Tibial nerve (tissue), 4 donors: ENCODE measurements around the gene NFIA.

Experiments used
- EP300 ChIP-seq, 2 donors: sonication (generic); formaldehyde crosslinking; IDR thresholded peaks; one replicate each; pipeline ENCODE4 v1.6.1; 2017; ENCODE audit warnings: antibody characterized with exemption in 2 of 2, mild to moderate bottlenecking in 1 of 2
- TF ChIP-seq, protein P1 (sequence below), 5 experiments: fragments of 200-600 bp in 3 of 5; fragments of 450-650 bp in 2 of 5; sonication (generic) in 3 of 5; IDR thresholded peaks; one replicate each; pipeline ENCODE4 v1.5.1; 2016 to 2019; ENCODE audit warnings: antibody characterized with exemption in 5 of 5, mild to moderate bottlenecking in 3 of 5, moderate library complexity in 2 of 5

- TF ChIP-seq EP300 (IDR thresholded peaks at IDR 0.05): no peak
- TF ChIP-seq, protein P1, sequence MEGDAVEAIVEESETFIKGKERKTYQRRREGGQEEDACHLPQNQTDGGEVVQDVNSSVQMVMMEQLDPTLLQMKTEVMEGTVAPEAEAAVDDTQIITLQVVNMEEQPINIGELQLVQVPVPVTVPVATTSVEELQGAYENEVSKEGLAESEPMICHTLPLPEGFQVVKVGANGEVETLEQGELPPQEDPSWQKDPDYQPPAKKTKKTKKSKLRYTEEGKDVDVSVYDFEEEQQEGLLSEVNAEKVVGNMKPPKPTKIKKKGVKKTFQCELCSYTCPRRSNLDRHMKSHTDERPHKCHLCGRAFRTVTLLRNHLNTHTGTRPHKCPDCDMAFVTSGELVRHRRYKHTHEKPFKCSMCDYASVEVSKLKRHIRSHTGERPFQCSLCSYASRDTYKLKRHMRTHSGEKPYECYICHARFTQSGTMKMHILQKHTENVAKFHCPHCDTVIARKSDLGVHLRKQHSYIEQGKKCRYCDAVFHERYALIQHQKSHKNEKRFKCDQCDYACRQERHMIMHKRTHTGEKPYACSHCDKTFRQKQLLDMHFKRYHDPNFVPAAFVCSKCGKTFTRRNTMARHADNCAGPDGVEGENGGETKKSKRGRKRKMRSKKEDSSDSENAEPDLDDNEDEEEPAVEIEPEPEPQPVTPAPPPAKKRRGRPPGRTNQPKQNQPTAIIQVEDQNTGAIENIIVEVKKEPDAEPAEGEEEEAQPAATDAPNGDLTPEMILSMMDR (IDR thresholded peaks at IDR 0.05): no peak
These were observed 116.2 kb downstream of the NFIA start for GRCh38 chr1:61198554-61198953.
